ENCODE results near the gene SSR4. TPM values are rescaled to one million over a fixed set of nuclear protein-coding genes. Genes with fewer than 3 reads are reported as not detected.

The SSR4 gene
- total and polyA plus RNA-seq, 2 of the 8 experiments (the other 6 are each of a cell fraction or from before 2014, with no cell fraction given), result 168 to 642 TPM

DNA sequence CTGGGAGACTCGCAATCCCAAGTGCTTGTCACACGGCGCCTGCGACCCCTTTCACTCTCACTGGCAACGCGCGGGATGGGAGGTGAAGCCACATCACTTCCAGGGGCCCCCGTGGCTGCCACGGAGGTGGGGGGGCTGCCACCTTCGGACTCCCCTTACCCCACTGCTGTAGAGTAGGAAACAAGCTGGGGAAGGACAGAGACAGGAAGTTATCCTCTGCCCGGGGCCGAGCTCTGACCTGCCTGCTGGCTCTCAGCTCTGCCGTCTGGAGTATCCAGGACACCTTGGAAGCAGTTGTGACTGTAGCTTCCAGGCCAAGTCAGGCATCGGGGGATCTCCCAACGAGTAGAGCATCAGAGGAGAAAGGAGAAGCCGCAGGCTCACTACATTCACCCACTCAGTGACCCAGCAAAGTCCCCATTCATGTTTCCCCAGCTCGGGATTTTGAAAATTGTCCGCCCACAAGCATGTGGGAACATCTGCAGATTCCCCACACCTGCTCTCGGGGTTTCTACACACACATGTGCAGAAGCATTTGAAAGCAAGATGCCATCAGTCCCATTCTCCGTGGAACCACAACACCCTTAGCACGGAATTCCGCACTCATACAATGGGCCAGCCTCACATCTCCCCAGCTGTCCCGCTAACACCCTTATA is 25.0 kb downstream of the SSR4 start:
- H2AFZ ChIP-seq (ENCODE audit: low read length), result no peak overlapping the region
- CTCF ChIA-PET (ENCODE audit: partially characterized antibody), result interaction anchor here (0.8 to 2.2 kb wide), 8 partner anchors 10 to 128 kb away, joined by 3 to 6 read pairs (median 4); partner anchors contain the start of genes L1CAM and PLXNB3
- 29% methylated on average over 17 of the region's 23 CpGs; no CpG with 5 or more reads in 1 of the 2 experiments for WGBS, 2 experiments (ENCODE audit: extremely low coverage in 1 of 2, insufficient coverage in 1 of 2, insufficient read length in 1 of 2, insufficient replicate concordance in 2 of 2, low coverage in 1 of 2, low lambda C conversion rate in 2 of 2, missing lambda C conversion rate in 1 of 2)
- no peak for TF ChIP-seq TAF1 (IDR thresholded peaks at IDR 0.05; ENCODE audit: low read depth, low read length)
- peak in 1 of 2 experiments; percentile 31; a peak in 1 of 3 replicates for TF ChIP-seq POLR2A (IDR thresholded peaks at IDR 0.05; ENCODE audit: control extremely low read depth in 1 of 2, low read depth in 2 of 2, low read length in 2 of 2)
- no peak for TF ChIP-seq TAF7 (optimal IDR thresholded peaks at IDR 0.05; ENCODE audit: borderline replicate concordance, low read depth, low read length)
- 0 out of 2 replicates have a peak, but pooled peaks have one; percentile 2 for TF ChIP-seq PHF8 (conservative IDR thresholded peaks at IDR 0.05; ENCODE audit: low read depth, low read length)

More for the DNA sequence above, 25.0 kb downstream of the SSR4 start:
- H3K27ac ChIP-seq (ENCODE audit: low read depth, low read length), result peak overlapping the region; percentile 63; the same call in 1 of the 2 replicates
- no peak overlapping the region for H2BK15ac ChIP-seq (ENCODE audit: low read length)
- H3K23ac ChIP-seq (ENCODE audit: insufficient read length), result no peak overlapping the region
- peaks cover 2% of the 10 kb centered on the region; the same call in 1 of the 2 replicates for H3K23me2 ChIP-seq (ENCODE audit: low read depth, low read length)
- POLR2A ChIA-PET (ENCODE audit: partially characterized antibody), result interaction anchor here (0.5 to 3.6 kb wide), 9 partner anchors 9 to 149 kb away, joined by 3 to 23 read pairs (median 4); no protein-coding TSS in a partner anchor
- H3K4me2 ChIP-seq (ENCODE audit: insufficient read depth in 1 of 2, low read depth in 2 of 2, low read length in 2 of 2), result peak overlapping the region; percentile 68 to 80
- peaks cover 25 to 76% of the 10 kb centered on the region in 2 experiments for H3K79me2 ChIP-seq (ENCODE audit: control insufficient read depth in 1 of 2, insufficient read depth in 2 of 2, low read length in 2 of 2)
- no peaks in the 10 kb centered on the region for H3K27me3 ChIP-seq (replicated peaks in 1 of 4; ENCODE audit: control insufficient read depth in 3 of 4, extremely low read depth in 1 of 4, insufficient read depth in 3 of 4, low read length in 3 of 4)
- H2AK5ac ChIP-seq (ENCODE audit: low read depth, low read length), result no peak overlapping the region
- 0 out of 2 replicates have a peak overlapping the region, but pooled peaks have one; percentile 17 for H2BK12ac ChIP-seq (ENCODE audit: low read depth, low read length)
- FAIRE-seq, result no peak
- peak overlapping the region; percentile 68; the same call in 1 of the 2 replicates for H4K8ac ChIP-seq (ENCODE audit: extremely low read depth, insufficient read depth, low read length)
- no peaks in the 10 kb centered on the region; a peak in 1 of 8 replicates for H3K36me3 ChIP-seq (ENCODE audit: control insufficient read depth in 2 of 4, insufficient read depth in 4 of 4, low read length in 3 of 4)
- H3K4ac ChIP-seq (replicated peaks; ENCODE audit: insufficient read length, low read depth, low read length), result no peak overlapping the region
- peak overlapping the region; percentile 19; the same call in 1 of the 2 replicates for H3K18ac ChIP-seq (ENCODE audit: extremely low read depth, low read length)
- peaks cover 0 to 14% of the 10 kb centered on the region in 2 experiments for H4K20me1 ChIP-seq (replicated peaks in 1 of 2; ENCODE audit: control insufficient read depth in 1 of 2, insufficient read depth in 2 of 2, low read length in 2 of 2)
- DNase-seq (ENCODE audit: low read depth in 1 of 2, low spot score in 2 of 2), result no peak
- H3K79me1 ChIP-seq (ENCODE audit: low read depth, low read length), result peaks cover 2% of the 10 kb centered on the region; the same call in 1 of the 2 replicates
- H3K4me1 ChIP-seq (replicated peaks in 1 of 4; ENCODE audit: control insufficient read depth in 3 of 4, insufficient read depth in 4 of 4, low read length in 3 of 4), result peaks cover 0 to 25% (median 6%) of the 10 kb centered on the region in 4 experiments; a peak in 6 of 7 replicates
- no peak overlapping the region for H2BK120ac ChIP-seq (replicated peaks; ENCODE audit: low read depth, low read length)
- no peaks in the 10 kb centered on the region for H3K9me3 ChIP-seq (ENCODE audit: insufficient read depth in 2 of 2, low read depth in 1 of 2, low read length in 1 of 2)
- H3K14ac ChIP-seq (ENCODE audit: insufficient read length), result no peak overlapping the region
- no peak overlapping the region for H4K91ac ChIP-seq (replicated peaks; ENCODE audit: insufficient read length, low read length)
- peak overlapping the region; percentile 44; the same call in 1 of the 2 replicates for H2BK5ac ChIP-seq (ENCODE audit: low read depth, low read length)
- peak overlapping the region in 3 of 4 experiments; percentile 2 to 64 (median 48); a peak in 5 of 7 replicates for H3K9ac ChIP-seq (replicated peaks in 1 of 4; ENCODE audit: extremely low read depth in 1 of 4, low read depth in 3 of 4, low read length in 3 of 4)
- no peak overlapping the region for H3K56ac ChIP-seq (replicated peaks; ENCODE audit: insufficient read length, low read depth, low read length)
- no peak overlapping the region for H4K5ac ChIP-seq (ENCODE audit: insufficient read length, low read depth, low read length)
- peak overlapping the region; percentile 27 to 57 (median 39) for H3K4me3 ChIP-seq (ENCODE audit: extremely low read depth in 1 of 4, insufficient read depth in 2 of 4, low read depth in 3 of 4, low read length in 4 of 4)
- no peak overlapping the region for H2BK20ac ChIP-seq (ENCODE audit: low read length)

Measured in H1 (cell line).